WI38 (cell line): ENCODE data around the gene CEMIP.

Experiments
- H3K4me3 ChIP-seq: 2 replicates; pipeline ENCODE4 v1.5.1; 2011; ENCODE audit warnings: low read depth, mild to moderate bottlenecking, control low read depth, low read length
- CTCF ChIP-seq: IDR thresholded peaks from 2 replicates; pipeline ENCODE4 v1.5.1; 2012; ENCODE audit warnings: low read depth, mild to moderate bottlenecking, control low read depth, low read length

Gene CEMIP

GRCh38 chr15:80811781-80812315, 32.7 kb downstream of the CEMIP start:
- no peak overlapping the region for H3K4me3 ChIP-seq
- no peak for TF ChIP-seq CTCF

GRCh38 chr15:80815106-80815505, 35.9 kb downstream of the CEMIP start:
- no peak for TF ChIP-seq CTCF
- H3K4me3 ChIP-seq: no peak overlapping the region

- no peak for TF ChIP-seq CTCF
Observed at GRCh38 chr15:80816049-80816653, 37.0 kb downstream of the CEMIP start.

GRCh38 chr15:80816936-80817335, 37.8 kb downstream of the CEMIP start:
- no peak for TF ChIP-seq CTCF
- no peak overlapping the region for H3K4me3 ChIP-seq

More at GRCh38 chr15:80816049-80816653, 37.0 kb downstream of the CEMIP start:
- H3K4me3 ChIP-seq: no peak overlapping the region

- no peak for TF ChIP-seq CTCF
- H3K4me3 ChIP-seq: no peak overlapping the region
Observed at GRCh38 chr15:80817901-80818300, 38.7 kb downstream of the CEMIP start.

- H3K4me3 ChIP-seq: no peak overlapping the region
Observed at GRCh38 chr15:80819001-80819400, 39.8 kb downstream of the CEMIP start.

More at GRCh38 chr15:80819001-80819400, 39.8 kb downstream of the CEMIP start:
- no peak for TF ChIP-seq CTCF
